T-helper 2 cell (primary cell): ENCODE measurements around the gene ATXN7L1.
"Not testable (repeated sequence)": the region's sequence is repeated elsewhere in the genome, so short reads cannot be mapped to it uniquely, and the experiment has no call there.

Source experiments
- DNase-seq, 5 experiments: peaks; one replicate each; pipeline versions ENCODE4 v3.0.0 to v3.0.0-alpha.2; 2012 to 2022

ATXN7L1 gene

GRCh38 chr7:105697753-105698152 is 178.6 kb downstream of the ATXN7L1 start:
- no peak for DNase-seq

- not testable (repeated sequence) for DNase-seq
Measured at GRCh38 chr7:105697169-105697568, 179.2 kb downstream of the ATXN7L1 start.

GRCh38 chr7:105693576-105693975 is 182.8 kb downstream of the ATXN7L1 start:
- peak in 1 of 5 experiments; percentile 55 for DNase-seq

GRCh38 chr7:105691680-105692564 is 184.5 kb downstream of the ATXN7L1 start:
- DNase-seq, result peak; percentile 31 to 93 (median 74)

GRCh38 chr7:105691082-105691679 is 185.2 kb downstream of the ATXN7L1 start:
- DNase-seq, result peak in 4 of 5 experiments; percentile 15 to 90 (median 32)

GRCh38 chr7:105690325-105690945 is 186.0 kb downstream of the ATXN7L1 start:
- no peak for DNase-seq

GRCh38 chr7:105689067-105689819 is 187.2 kb downstream of the ATXN7L1 start:
- DNase-seq, result no peak

GRCh38 chr7:105688617-105689016 is 187.8 kb downstream of the ATXN7L1 start:
- no peak for DNase-seq

GRCh38 chr7:105685161-105685560 is 191.2 kb downstream of the ATXN7L1 start:
- no peak for DNase-seq

GRCh38 chr7:105682341-105683060 is 193.9 kb downstream of the ATXN7L1 start:
- DNase-seq, result no peak

- DNase-seq, result no peak
Measured at GRCh38 chr7:105680505-105681187, 195.8 kb downstream of the ATXN7L1 start.

GRCh38 chr7:105678811-105679495 is 197.4 kb downstream of the ATXN7L1 start:
- peak in 1 of 5 experiments; percentile 54 for DNase-seq

GRCh38 chr7:105677817-105678573 is 198.4 kb downstream of the ATXN7L1 start:
- peak in 4 of 5 experiments; percentile 24 to 97 (median 67) for DNase-seq

- DNase-seq, result peak in 1 of 5 experiments; percentile 37
Measured at GRCh38 chr7:105677410-105677730, 199.0 kb downstream of the ATXN7L1 start.

GRCh38 chr7:105675934-105676371 is 200.4 kb downstream of the ATXN7L1 start:
- peak; percentile 21 to 85 (median 49) for DNase-seq

GRCh38 chr7:105674200-105674920 is 202.0 kb downstream of the ATXN7L1 start:
- peak in 1 of 5 experiments; percentile 24 for DNase-seq

- peak in 1 of 5 experiments; percentile 67 for DNase-seq
Measured at GRCh38 chr7:105673367-105674084, 202.9 kb downstream of the ATXN7L1 start.

- no peak for DNase-seq
Measured at GRCh38 chr7:105672801-105673200, 203.6 kb downstream of the ATXN7L1 start.

GRCh38 chr7:105666324-105666723 is 210.1 kb downstream of the ATXN7L1 start:
- DNase-seq, result no peak
